Activated CD4-positive, alpha-beta T cell treated with anti-CD3 and anti-CD28 coated beads for 36 hours (primary cell): ENCODE results near the gene TCERG1L. TPM values are rescaled to one million over a fixed set of nuclear protein-coding genes. Genes with fewer than 3 reads are reported as not detected.
A peak's percentile ranks its signal among the peaks of the same experiment; 100 is the strongest.

Source experiments
- ATAC-seq: fragments of 200-7000 bp; cut with Tn5 transposase; one replicate; pipeline ENCODE4 v1.10.0; 2021; ENCODE audit warnings: mild to moderate bottlenecking, moderate library complexity
- CTCF ChIA-PET: fragments of 350-600 bp; sonication (Branson Sonifier 250); formaldehyde crosslinking; loops from one replicate; lab custom pipeline; 2021; ENCODE audit warnings: antibody characterized with exemption; lab: Charles Lee
- POLR2A ChIA-PET: fragments of 350-600 bp; sonication (Branson Sonifier 250); formaldehyde crosslinking; loops from one replicate; lab custom pipeline; 2021; ENCODE audit warnings: antibody characterized with exemption, inconsistent platforms; lab: Charles Lee
- DNase-seq: peaks from one replicate; pipeline ENCODE4 v3.0.0-alpha.2; 2020
- H3K27ac Mint-ChIP-seq: one replicate; pipeline ENCODE4 v1.8.0; 2021; ENCODE audit warnings: mixed read lengths
- H3K27me3 Mint-ChIP-seq: one replicate; pipeline ENCODE4 v1.8.0; 2021; ENCODE audit warnings: mixed read lengths
- H3K36me3 Mint-ChIP-seq: one replicate; pipeline ENCODE4 v1.8.0; 2021; ENCODE audit warnings: low read depth, mixed read lengths
- H3K4me1 Mint-ChIP-seq: one replicate; pipeline ENCODE4 v1.8.0; 2021; ENCODE audit warnings: mixed read lengths
- H3K4me3 Mint-ChIP-seq: one replicate; pipeline ENCODE4 v1.8.0; 2021; ENCODE audit warnings: mild to moderate bottlenecking, moderate library complexity, mixed read lengths
- H3K9me3 Mint-ChIP-seq: one replicate; pipeline ENCODE4 v1.8.0; 2021; ENCODE audit warnings: low read depth, mixed read lengths
- intact Hi-C, 2 experiments: fragments of 100-400 bp; cut with DNase I in 1 of 2; cut with micrococcal nuclease in 1 of 2; formaldehyde crosslinking; loops; one replicate each; pipeline versions ENCODE4 v1.14.2 to v1.15.1; 2022 to 2024; cut with DNase I, micrococcal nuclease
- total RNA-seq, 2 experiments: library from RNA; stranded (reverse); gene quantifications; one replicate each; pipeline ENCODE4 v1.2.3, GENCODE V29; 2021

Gene TCERG1L
- total RNA-seq, 2 experiments from 2014 or later, result 0.05 to 0.21 TPM

DNA sequence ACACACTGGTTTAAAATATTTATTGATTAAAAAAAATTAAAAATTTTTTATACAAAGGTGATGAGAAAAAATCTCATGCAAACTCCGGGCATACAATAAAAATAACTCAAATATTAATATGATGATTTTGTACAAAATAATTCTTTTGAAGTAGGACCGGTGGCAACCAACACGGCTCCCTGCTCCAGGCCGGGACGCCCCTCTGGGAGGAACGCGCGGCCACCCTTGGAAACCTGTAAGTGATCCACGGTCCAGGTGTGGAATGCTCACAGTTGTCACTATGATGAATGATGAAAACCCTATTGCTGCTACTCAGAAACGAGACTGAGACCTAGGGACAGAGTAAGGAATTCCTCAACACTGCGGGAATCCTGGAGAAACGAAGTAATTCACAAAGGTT lies 219.1 kb downstream of the TCERG1L start:
- no peak overlapping the region for H3K4me3 Mint-ChIP-seq
- ChIA-PET POLR2A (no interaction called here), CTCF (no interaction called here)
- DNase-seq, result no peak
- intact Hi-C loops, result no loop called here
- no peak for ATAC-seq
- peaks cover 4% of the 10 kb centered on the region for H3K4me1 Mint-ChIP-seq
- H3K9me3 Mint-ChIP-seq, result no peaks in the 10 kb centered on the region
- H3K36me3 Mint-ChIP-seq, result no peaks in the 10 kb centered on the region
- H3K27me3 Mint-ChIP-seq, result no peaks in the 10 kb centered on the region
- no peak overlapping the region for H3K27ac Mint-ChIP-seq

DNA sequence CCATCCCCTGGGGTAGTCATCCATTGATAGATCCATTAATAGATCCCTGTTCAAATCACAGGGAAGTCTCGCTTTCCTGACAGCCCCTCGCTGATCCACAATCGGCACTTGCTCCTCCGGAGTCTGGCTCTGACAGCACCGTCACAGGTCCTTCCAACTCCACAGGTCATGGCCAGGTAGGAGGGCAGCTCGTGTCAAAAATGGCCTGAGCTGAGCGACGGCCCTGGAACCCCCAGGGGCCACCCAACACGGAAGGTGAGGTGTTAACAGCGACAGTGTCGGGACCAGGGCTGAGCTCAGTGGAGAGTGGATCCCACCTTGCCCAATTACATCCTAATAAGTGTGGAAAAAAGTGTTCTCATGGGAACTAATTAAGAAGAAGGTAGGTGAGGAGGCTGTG lies 219.8 kb downstream of the TCERG1L start:
- DNase-seq (no peak), ATAC-seq (no peak)
- intact Hi-C loops, result no loop called here
- H3K4me3 Mint-ChIP-seq, result no peak overlapping the region
- CTCF ChIA-PET, result no interaction called here
- no peaks in the 10 kb centered on the region for H3K36me3 Mint-ChIP-seq
- H3K27ac Mint-ChIP-seq, result no peak overlapping the region
- POLR2A ChIA-PET, result no interaction called here
- no peaks in the 10 kb centered on the region for H3K27me3 Mint-ChIP-seq
- peaks cover 4% of the 10 kb centered on the region for H3K4me1 Mint-ChIP-seq
- H3K9me3 Mint-ChIP-seq, result no peaks in the 10 kb centered on the region

DNA sequence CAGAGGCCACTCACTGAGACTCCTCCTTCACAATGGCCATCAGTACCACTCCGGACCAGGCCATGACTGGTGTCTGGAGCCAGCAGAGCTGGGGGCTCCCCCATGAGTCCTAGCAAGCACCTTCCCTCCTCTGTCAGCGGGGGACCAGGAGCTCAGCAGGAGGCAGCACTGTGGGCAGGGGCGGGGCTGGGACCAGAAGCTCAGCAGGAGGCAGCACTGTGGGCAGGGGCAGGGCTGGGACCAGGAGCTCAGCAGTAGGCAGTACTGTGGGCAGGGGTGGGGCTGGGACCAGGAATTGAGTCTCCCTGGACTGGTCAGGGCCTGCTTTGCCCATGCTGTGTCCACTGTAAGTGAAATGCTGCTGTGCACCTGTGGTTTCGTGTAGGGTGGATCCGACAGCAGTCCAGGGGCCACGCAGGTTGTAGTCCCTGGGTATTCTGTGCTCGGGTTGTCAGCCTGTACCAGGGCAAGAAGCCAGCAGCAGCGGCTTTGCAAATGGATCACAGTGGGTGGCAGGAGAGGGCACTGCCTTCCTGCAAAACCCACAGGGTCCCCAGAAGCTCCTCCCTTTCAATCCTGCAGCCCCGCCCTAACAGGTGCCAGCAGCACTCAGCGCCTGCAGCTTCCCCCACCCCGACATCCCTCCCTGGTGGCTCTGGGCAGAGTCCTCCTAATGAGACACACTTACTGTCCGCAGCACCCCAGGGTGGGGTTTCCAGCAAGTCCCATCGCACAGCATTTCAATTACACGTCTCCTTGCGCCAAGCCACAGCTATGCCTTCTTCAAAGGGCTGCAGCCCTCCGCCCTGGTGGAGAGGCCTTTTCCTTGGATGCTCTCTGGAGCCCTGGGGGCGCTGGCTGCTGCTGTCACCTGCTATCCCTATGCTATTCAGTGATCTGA lies 220.5 kb downstream of the TCERG1L start:
- ATAC-seq, result no peak
- H3K36me3 Mint-ChIP-seq, result no peaks in the 10 kb centered on the region
- H3K9me3 Mint-ChIP-seq, result no peaks in the 10 kb centered on the region
- H3K27me3 Mint-ChIP-seq, result no peaks in the 10 kb centered on the region
- peaks cover 4% of the 10 kb centered on the region for H3K4me1 Mint-ChIP-seq
- intact Hi-C loops, result no loop called here
- H3K4me3 Mint-ChIP-seq, result no peak overlapping the region
- CTCF ChIA-PET, result no interaction called here
- POLR2A ChIA-PET, result no interaction called here
- DNase-seq, result no peak
- H3K27ac Mint-ChIP-seq, result no peak overlapping the region

DNA sequence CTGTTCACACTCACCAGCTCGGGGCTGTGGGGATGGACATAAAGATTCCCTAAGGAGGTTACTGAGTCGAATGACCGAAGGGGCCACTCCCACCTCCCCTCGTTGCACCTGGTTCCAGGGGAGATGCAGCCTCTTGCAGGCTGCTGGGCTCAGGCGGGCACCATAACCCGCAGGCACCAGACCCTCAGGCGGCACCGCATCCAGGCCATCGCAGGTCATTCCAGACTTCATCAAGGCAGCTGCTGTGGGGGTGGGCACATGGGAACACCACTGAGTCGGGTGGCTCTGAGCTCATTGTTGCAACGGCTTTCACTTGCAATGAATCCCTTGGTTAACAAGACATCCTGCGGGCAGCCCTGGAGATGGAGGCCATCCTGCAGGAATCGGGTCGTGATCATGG lies 221.7 kb downstream of the TCERG1L start:
- intact Hi-C loops, result no loop called here
- ATAC-seq, result no peak
- ChIA-PET POLR2A (interaction anchor here (0.5 kb wide), 1 partner anchor 181 kb away, joined by 4 read pairs; no protein-coding TSS in a partner anchor), CTCF (no interaction called here)
- H3K4me1 Mint-ChIP-seq, result peaks cover 4% of the 10 kb centered on the region
- H3K4me3 Mint-ChIP-seq, result no peak overlapping the region
- DNase-seq, result no peak
- no peak overlapping the region for H3K27ac Mint-ChIP-seq
- H3K9me3 Mint-ChIP-seq, result no peaks in the 10 kb centered on the region
- no peaks in the 10 kb centered on the region for H3K27me3 Mint-ChIP-seq
- no peaks in the 10 kb centered on the region for H3K36me3 Mint-ChIP-seq

DNA sequence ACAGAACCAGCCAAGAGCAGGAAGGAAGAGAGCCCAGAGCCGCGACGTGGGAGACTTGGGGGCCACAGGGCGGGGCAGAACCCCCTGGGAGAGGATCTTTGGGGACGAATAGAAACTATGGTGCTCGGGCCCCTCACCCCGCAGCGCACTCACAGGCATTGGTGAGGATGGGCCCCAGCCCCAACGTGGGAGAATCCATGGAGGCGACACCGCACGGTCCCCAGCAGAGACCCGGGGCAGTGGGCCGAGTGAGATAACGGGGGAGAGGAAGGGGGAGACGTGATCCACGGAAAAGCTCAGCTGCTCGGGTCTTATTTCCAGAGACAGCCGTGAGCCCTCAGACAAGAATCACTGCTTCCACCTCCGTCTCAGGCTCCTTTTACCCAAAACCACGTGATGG lies 222.4 kb downstream of the TCERG1L start:
- H3K4me1 Mint-ChIP-seq, result peaks cover 7% of the 10 kb centered on the region
- ChIA-PET POLR2A (no interaction called here), CTCF (no interaction called here)
- ATAC-seq (no peak), DNase-seq (no peak)
- H3K36me3 Mint-ChIP-seq, result no peaks in the 10 kb centered on the region
- no peak overlapping the region for H3K27ac Mint-ChIP-seq
- no peaks in the 10 kb centered on the region for H3K9me3 Mint-ChIP-seq
- intact Hi-C loops, result no loop called here
- no peaks in the 10 kb centered on the region for H3K27me3 Mint-ChIP-seq
- H3K4me3 Mint-ChIP-seq, result no peak overlapping the region

DNA sequence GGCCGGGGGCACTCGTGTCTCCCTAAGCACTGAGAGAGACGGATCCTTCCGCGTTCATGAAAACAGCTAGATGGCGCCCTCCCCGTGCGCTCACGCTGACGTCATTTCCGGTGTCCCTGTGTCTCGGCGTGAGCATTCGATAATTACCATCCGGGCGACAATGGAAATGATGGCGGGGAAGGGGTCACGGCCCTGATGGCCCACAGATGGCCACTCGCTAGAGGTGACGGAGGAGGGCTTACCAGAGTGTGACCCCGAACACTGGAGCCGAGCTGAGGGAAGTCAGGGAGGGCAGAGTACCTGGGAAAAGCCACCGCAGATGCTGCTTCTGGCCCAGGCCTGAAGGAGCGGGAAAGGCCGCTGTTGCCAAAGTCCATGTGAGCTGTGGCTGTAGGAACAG lies 222.9 kb downstream of the TCERG1L start:
- H3K4me1 Mint-ChIP-seq, result peaks cover 11% of the 10 kb centered on the region
- ATAC-seq, result no peak
- no peak for DNase-seq
- POLR2A ChIA-PET, result no interaction called here
- no peak overlapping the region for H3K4me3 Mint-ChIP-seq
- H3K9me3 Mint-ChIP-seq, result no peaks in the 10 kb centered on the region
- CTCF ChIA-PET, result interaction anchor here (0.6 to 1.1 kb wide), 2 partner anchors 14 to 117 kb away, joined by 3 to 4 read pairs; no protein-coding TSS in a partner anchor
- H3K27ac Mint-ChIP-seq, result no peak overlapping the region
- peaks cover under 1% of the 10 kb centered on the region for H3K27me3 Mint-ChIP-seq
- no peaks in the 10 kb centered on the region for H3K36me3 Mint-ChIP-seq
- intact Hi-C loops, result no loop called here

DNA sequence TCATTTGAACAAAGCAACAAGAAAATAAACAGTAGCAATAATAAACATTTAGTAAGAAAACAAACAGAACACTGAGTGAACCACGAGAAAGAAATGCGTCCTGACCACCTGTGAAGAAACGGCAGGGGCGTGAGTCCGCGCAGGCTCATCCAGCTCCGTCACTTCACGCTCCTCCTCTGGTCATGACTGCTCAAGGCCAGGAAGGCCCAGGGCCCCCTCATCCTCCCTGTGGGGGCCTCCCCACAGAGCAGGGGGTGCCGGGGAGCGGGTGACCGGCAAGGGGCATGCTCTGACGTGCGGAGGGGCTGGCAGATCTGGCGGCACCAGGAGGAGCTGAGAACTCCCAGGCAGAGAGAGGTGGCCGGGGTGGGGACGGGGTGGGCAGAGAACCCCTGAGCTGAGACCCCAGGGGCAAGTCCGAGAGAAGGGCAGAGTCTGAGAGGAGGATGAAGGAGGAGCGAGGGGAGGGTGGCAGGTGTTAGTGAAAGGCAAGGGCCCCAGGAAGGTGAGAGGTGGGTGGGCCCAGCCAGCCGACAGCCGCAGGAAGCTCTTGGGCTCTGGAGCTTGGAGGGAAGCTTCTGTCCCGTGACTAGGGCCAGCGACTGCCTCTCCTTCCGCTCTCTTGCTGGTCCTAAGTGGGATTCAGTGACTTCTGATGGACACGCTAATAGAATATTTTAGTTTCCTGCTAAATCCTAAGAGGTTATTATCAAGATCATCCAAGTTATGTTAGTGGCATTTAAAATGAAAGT lies 223.9 kb downstream of the TCERG1L start:
- no peaks in the 10 kb centered on the region for H3K9me3 Mint-ChIP-seq
- H3K27me3 Mint-ChIP-seq, result peaks cover 2% of the 10 kb centered on the region
- H3K4me3 Mint-ChIP-seq, result no peak overlapping the region
- intact Hi-C loops, result no loop called here
- ATAC-seq, result no peak
- no peaks in the 10 kb centered on the region for H3K36me3 Mint-ChIP-seq
- CTCF ChIA-PET, result interaction anchor here (0.6 to 1.1 kb wide), 2 partner anchors 14 to 116 kb away, joined by 3 to 4 read pairs; no protein-coding TSS in a partner anchor
- POLR2A ChIA-PET, result no interaction called here
- no peak for DNase-seq
- no peak overlapping the region for H3K27ac Mint-ChIP-seq
- H3K4me1 Mint-ChIP-seq, result peaks cover 20% of the 10 kb centered on the region

DNA sequence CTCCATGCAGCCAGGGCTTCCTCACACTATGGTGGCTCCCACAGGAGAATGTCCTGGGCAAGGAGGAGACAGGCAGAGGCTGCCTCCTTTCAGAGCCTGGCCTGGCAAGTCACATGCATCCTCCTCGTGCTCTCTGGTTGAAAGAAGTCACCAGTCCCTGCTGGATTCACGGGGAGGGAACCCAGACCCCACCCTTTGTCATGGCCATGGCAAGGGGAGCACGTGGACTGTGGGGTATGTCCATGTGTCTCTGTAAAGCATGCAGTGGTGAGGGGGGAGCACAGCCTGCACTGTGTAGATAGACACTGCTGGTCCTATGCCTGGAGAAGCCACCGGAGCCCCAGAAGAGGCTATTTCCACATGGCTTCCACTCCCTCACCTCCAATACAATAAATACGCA lies 225.0 kb downstream of the TCERG1L start:
- POLR2A ChIA-PET, result no interaction called here
- CTCF ChIA-PET, result no interaction called here
- no peak for DNase-seq
- Mint-ChIP-seq H3K27me3 (peaks cover 2% of the 10 kb centered on the region), H3K36me3 (no peaks in the 10 kb centered on the region), H3K4me3 (no peak overlapping the region), H3K4me1 (peaks cover 25% of the 10 kb centered on the region), H3K27ac (no peak overlapping the region), H3K9me3 (no peaks in the 10 kb centered on the region)
- ATAC-seq, result no peak
- intact Hi-C loops, result no loop called here

DNA sequence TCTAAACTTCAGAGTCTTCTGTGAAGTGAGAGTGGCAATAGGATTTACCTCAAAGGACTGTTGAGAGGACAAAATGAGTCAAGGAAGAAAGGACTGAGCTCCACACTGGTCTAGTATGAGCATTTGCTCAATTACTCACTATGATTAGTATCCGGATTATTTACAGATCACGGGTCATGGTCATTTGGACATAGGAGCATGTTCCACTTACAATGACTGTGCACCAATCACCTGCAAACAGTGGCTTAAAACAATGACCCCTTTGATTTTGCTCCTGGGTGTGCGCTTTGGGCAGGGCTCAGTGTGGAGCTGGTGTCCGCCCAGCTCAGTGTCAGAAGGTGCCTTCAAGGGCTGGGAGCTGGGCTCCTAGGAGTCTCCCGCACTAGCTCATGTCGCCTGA lies 225.4 kb downstream of the TCERG1L start:
- Mint-ChIP-seq H3K4me3 (no peak overlapping the region), H3K9me3 (no peaks in the 10 kb centered on the region), H3K4me1 (peaks cover 28% of the 10 kb centered on the region), H3K27me3 (peaks cover 2% of the 10 kb centered on the region), H3K27ac (no peak overlapping the region), H3K36me3 (no peaks in the 10 kb centered on the region)
- ChIA-PET POLR2A (no interaction called here), CTCF (no interaction called here)
- DNase-seq, result no peak
- intact Hi-C loops, result no loop called here
- no peak for ATAC-seq

DNA sequence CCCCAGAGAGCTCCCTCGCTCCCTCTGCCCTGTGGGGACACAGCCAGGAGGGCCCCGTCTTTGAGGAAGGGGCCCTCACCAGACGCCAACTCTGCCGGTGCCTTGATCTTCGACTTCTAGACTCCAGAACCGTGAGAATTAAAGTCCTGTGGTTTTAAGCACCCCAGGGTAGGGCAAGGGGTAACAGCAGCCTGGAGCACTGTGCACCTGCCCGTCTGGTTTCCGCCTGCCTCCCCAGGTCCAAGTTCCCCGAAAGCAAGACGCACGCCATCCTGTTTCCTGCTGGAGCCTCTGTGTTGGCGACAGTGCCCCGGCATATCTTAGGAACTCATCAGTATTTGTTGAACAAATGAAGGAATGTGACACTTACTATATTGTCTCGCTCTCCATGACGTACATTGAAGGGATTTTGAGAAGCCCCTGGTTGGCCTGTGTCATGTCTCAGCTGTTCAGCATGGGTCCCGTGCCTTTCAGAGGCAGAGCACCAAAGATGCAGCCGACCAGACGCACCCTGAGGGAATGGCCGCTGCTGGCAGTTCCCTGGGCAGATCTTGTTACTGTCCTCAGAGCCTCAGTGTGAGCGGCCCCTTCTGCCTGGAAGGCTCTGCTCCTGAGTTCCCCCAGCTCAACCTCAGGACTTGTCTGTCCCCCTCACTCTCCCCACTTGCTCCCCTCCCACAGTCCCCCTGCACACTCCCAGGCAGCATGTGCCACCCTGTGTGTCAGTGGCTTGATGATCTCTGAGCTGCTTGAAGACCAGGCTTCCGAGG lies 226.2 kb downstream of the TCERG1L start:
- H3K9me3 Mint-ChIP-seq, result no peaks in the 10 kb centered on the region
- peaks cover 30% of the 10 kb centered on the region for H3K4me1 Mint-ChIP-seq
- DNase-seq (no peak), ATAC-seq (no peak)
- H3K27me3 Mint-ChIP-seq, result peaks cover 2% of the 10 kb centered on the region
- no peak overlapping the region for H3K4me3 Mint-ChIP-seq
- H3K27ac Mint-ChIP-seq, result peak overlapping the region; percentile 1
- intact Hi-C loops, result no loop called here
- ChIA-PET POLR2A (no interaction called here), CTCF (no interaction called here)
- H3K36me3 Mint-ChIP-seq, result no peaks in the 10 kb centered on the region

DNA sequence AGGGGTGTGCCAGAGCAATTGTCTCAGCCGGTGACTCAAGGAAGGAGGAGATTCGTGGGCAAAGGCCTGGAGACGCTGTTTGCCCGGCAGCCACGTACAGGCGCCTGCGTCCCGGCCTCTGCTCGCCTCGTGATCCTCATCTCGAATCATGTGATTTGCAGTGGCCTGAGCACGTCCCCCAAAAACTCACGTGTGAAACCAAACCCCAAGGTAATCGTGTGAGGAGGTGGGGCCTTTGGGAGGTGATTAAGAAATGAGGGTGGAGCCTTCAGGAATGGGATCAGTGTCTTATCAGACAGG lies 226.8 kb downstream of the TCERG1L start:
- CTCF ChIA-PET, result interaction anchor here (0.7 kb wide), 1 partner anchor 69 kb away, joined by 3 read pairs; no protein-coding TSS in a partner anchor
- intact Hi-C loops, result no loop called here
- H3K27ac Mint-ChIP-seq, result no peak overlapping the region
- POLR2A ChIA-PET, result no interaction called here
- ATAC-seq (no peak), DNase-seq (peak; percentile 18)
- no peaks in the 10 kb centered on the region for H3K9me3 Mint-ChIP-seq
- no peaks in the 10 kb centered on the region for H3K36me3 Mint-ChIP-seq
- H3K27me3 Mint-ChIP-seq, result peaks cover 2% of the 10 kb centered on the region
- H3K4me1 Mint-ChIP-seq, result peaks cover 30% of the 10 kb centered on the region
- H3K4me3 Mint-ChIP-seq, result no peak overlapping the region
